K562 (cell line): ENCODE data around the gene ZBED4. TPM values are rescaled to one million over a fixed set of nuclear protein-coding genes. Genes with fewer than 3 reads are reported as not detected.
A peak's percentile ranks its signal among the peaks of the same experiment; 100 is the strongest.

ENCODE experiments used
- BRF1 ChIP-seq: IDR thresholded peaks from 3 replicates; pipeline ENCODE4 v1.6.1; 2011; ENCODE audit warnings: borderline replicate concordance, mild to moderate bottlenecking; ENCODE audit not compliant: insufficient read length; ENCODE audit errors: extremely low read depth
- CREB3 ChIP-seq: fragments of 450-650 bp; conservative IDR thresholded peaks from 2 replicates; pipeline ENCODE4 v1.6.1; 2016; ENCODE audit warnings: missing genetic modification characterization, low read depth, mild to moderate bottlenecking, missing compliant biosample characterization, moderate library complexity
- E2F8 ChIP-seq: fragments of 450-650 bp; IDR thresholded peaks from 2 replicates; pipeline ENCODE4 v1.7.1; 2018; ENCODE audit warnings: mild to moderate bottlenecking, low read depth; ENCODE audit not compliant: partially characterized antibody
- ERF ChIP-seq: fragments of 450-650 bp; formaldehyde crosslinking; IDR thresholded peaks from 2 replicates; pipeline ENCODE4 v1.4.0; 2020; ENCODE audit warnings: mild to moderate bottlenecking, mixed read lengths
- KDM1A ChIP-seq, 2 experiments: fragments of 450-650 bp; IDR thresholded peaks; 2 replicates each; pipeline ENCODE4 v1.6.1; 2016; ENCODE audit warnings: mild to moderate bottlenecking in 2 of 2
- MNT ChIP-seq, 2 experiments: fragments of 450-650 bp; conservative IDR thresholded peaks; 2 replicates each; pipeline ENCODE4 v1.6.1; 2017; ENCODE audit warnings: mild to moderate bottlenecking in 2 of 2, moderate library complexity in 2 of 2
- MYBL2 ChIP-seq, 2 experiments: fragments of 450-650 bp in 1 of 2; sonication (generic) in 1 of 2; formaldehyde crosslinking in 1 of 2; IDR thresholded peaks; 2 replicates each; pipeline versions ENCODE4 v1.6.1 to v1.8.1; 2017 to 2022; ENCODE audit warnings: borderline replicate concordance in 1 of 2, inconsistent platforms in 1 of 2, low read depth in 1 of 2, mild to moderate bottlenecking in 1 of 2, missing genetic modification reagents in 1 of 2, moderate library complexity in 1 of 2
- MYC ChIP-seq, 2 experiments: fragments of 250-450 bp in 1 of 2; sonication (Bioruptor Pico) in 1 of 2; IDR thresholded peaks; 2 replicates each; pipeline versions ENCODE4 v1.5.1 to v1.6.1; 2012 to 2021; ENCODE audit warnings: low read depth in 2 of 2, borderline replicate concordance in 1 of 2, improper control_type of control experiment in 1 of 2, low read length in 1 of 2, mild to moderate bottlenecking in 1 of 2, moderate library complexity in 1 of 2
- NCOA1 ChIP-seq: fragments of 450-650 bp; IDR thresholded peaks from 2 replicates; pipeline ENCODE4 v1.6.1; 2016; ENCODE audit warnings: low read depth
- POLR2H ChIP-seq: IDR thresholded peaks from 2 replicates; pipeline ENCODE4 v1.6.1; 2016; ENCODE audit warnings: missing genetic modification characterization, low read depth, mild to moderate bottlenecking, control low read depth, missing compliant biosample characterization, moderate library complexity
- POU5F1 ChIP-seq: fragments of 150-350 bp; IDR thresholded peaks from 2 replicates; pipeline ENCODE4 v1.6.1; 2014; ENCODE audit warnings: borderline replicate concordance, low read length, low read depth, mild to moderate bottlenecking; ENCODE audit not compliant: partially characterized antibody
- SUPT5H ChIP-seq: fragments of 450-650 bp; IDR thresholded peaks from 2 replicates; pipeline ENCODE4 v1.6.1; 2016
- ZNF239 ChIP-seq: fragments of 250-450 bp; sonication (Bioruptor Pico); IDR thresholded peaks from 2 replicates; pipeline ENCODE4 v1.4.0; 2020; ENCODE audit warnings: mild to moderate bottlenecking
- ZNF639 ChIP-seq, 2 experiments: fragments of 200-800 bp in 1 of 2; sonication (Bioruptor generic) in 1 of 2; sonication (generic) in 1 of 2; formaldehyde crosslinking in 1 of 2; IDR thresholded peaks in 1 of 2; conservative IDR thresholded peaks in 1 of 2; 2 replicates each; pipeline versions ENCODE4 v1.5.0 to v1.6.1; 2016 to 2020; ENCODE audit warnings: missing compliant biosample characterization in 1 of 2, missing genetic modification characterization in 1 of 2, missing genetic modification reagents in 1 of 2
- ZNF695 ChIP-seq: fragments of 450-650 bp; formaldehyde crosslinking; IDR thresholded peaks from 2 replicates; pipeline ENCODE4 v1.4.0; 2020; ENCODE audit warnings: mild to moderate bottlenecking, moderate library complexity
- ZNF707 ChIP-seq: fragments of 250-450 bp; sonication (Bioruptor Pico); conservative IDR thresholded peaks from 2 replicates; pipeline ENCODE4 v1.8.0; 2022; ENCODE audit warnings: inconsistent platforms, mild to moderate bottlenecking, moderate library complexity
- ZNF778 ChIP-seq: fragments of 450-650 bp; formaldehyde crosslinking; IDR thresholded peaks from 2 replicates; pipeline ENCODE4 v1.4.0; 2020; ENCODE audit warnings: mild to moderate bottlenecking, moderate library complexity
- ZNF79 ChIP-seq: fragments of 250-450 bp; sonication (Bioruptor Pico); IDR thresholded peaks from 2 replicates; pipeline ENCODE4 v1.4.0; 2020; ENCODE audit warnings: low read depth, mild to moderate bottlenecking, moderate library complexity
- polyA plus RNA-seq, 8 experiments: library from polyadenylated mRNA; depleted of rRNA in 4 of 8; stranded (reverse) in 5 of 8; unstranded in 3 of 8; fragments of >200 nt; fragmentation: Nextera tagmentation in 2 of 8; fragmentation: Illumina TruSeq in 1 of 8; extraction: Ambion mirVana in 2 of 8; extraction: Trizol in 1 of 8; gene quantifications; 2 replicates each; pipeline versions ENCODE4 v1.2.1 to v1.2.3, GENCODE V29; 2011 to 2014; ENCODE audit warnings: inconsistent platforms in 1 of 8, missing spikeins in 1 of 8
- total RNA-seq, 7 experiments: library from RNA; depleted of rRNA in 6 of 7; stranded (reverse); fragments of >200 nt in 6 of 7; fragmentation: Illumina TruSeq in 2 of 7; extraction: Trizol in 2 of 7; gene quantifications; 2 replicates each; pipeline versions ENCODE4 v1.2.1 to v1.2.3, GENCODE V29; 2011 to 2021; ENCODE audit warnings: low replicate concordance in 1 of 7

ZBED4 gene
- total and polyA plus RNA-seq, 9 of the 15 experiments (the other 6 are each of a cell fraction or from before 2014, with no cell fraction given): 1.5 to 16.8 (median 7.4) TPM

- TF ChIP-seq NCOA1 (0 out of 2 replicates have a peak, but pooled peaks have one; percentile 42), ERF (CRISPR knock-in tag) (no peak), ZNF707 (CRISPR knock-in tag) (no peak), POU5F1 (no peak), ZNF79 (CRISPR knock-in tag) (no peak), MYBL2 (IDR thresholded peaks at IDR 0.05; ENCODE audit: low read depth) (no peak), MYBL2 (CRISPR knock-in tag; IDR thresholded peaks at IDR 0.05; ENCODE audit: borderline replicate concordance) (no peak), MNT (conservative IDR thresholded peaks at IDR 0.05) (peak; percentile 59 to 80; a peak in 3 of 4 replicates), CREB3 (tag) (no peak), KDM1A (IDR thresholded peaks at IDR 0.05) (0 out of 4 replicates have a peak, but pooled peaks of 1 of the 2 experiments have one; percentile 12), ZNF778 (CRISPR knock-in tag) (no peak), ZNF695 (CRISPR knock-in tag) (no peak), SUPT5H (no peak), MYC (IDR thresholded peaks at IDR 0.05; ENCODE audit: low read depth, low read length) (peak; percentile 57; the same call in 1 of the 2 replicates), MYC (CRISPR knock-in tag; IDR thresholded peaks at IDR 0.05; ENCODE audit: borderline replicate concordance, low read depth) (no peak), POLR2H (tag) (no peak), BRF1 (no peak), ZNF239 (CRISPR knock-in tag) (no peak), E2F8 (no peak), ZNF639 (CRISPR knock-in tag; conservative IDR thresholded peaks at IDR 0.05 in 1 of 2, IDR thresholded peaks at IDR 0.05 in 1 of 2) (peak in 1 of 2 experiments; percentile 37; a peak in 1 of 4 replicates)
These were observed 82.7 kb downstream of the ZBED4 start (continued) for GRCh38 chr22:49936018-49936972.
